HG03571 (cell line): Measurements from ENCODE around the gene INF2.

Experiments used
- ATAC-seq: cut with Tn5 transposase; IDR thresholded peaks from one replicate; pipeline ENCODE4 v1.9.1; 2021; ENCODE audit not compliant: unreplicated experiment

The INF2 gene

GRCh38 chr14:104687601-104688504, 1.6 kb upstream of the INF2 start:
- no peak for ATAC-seq

DNA sequence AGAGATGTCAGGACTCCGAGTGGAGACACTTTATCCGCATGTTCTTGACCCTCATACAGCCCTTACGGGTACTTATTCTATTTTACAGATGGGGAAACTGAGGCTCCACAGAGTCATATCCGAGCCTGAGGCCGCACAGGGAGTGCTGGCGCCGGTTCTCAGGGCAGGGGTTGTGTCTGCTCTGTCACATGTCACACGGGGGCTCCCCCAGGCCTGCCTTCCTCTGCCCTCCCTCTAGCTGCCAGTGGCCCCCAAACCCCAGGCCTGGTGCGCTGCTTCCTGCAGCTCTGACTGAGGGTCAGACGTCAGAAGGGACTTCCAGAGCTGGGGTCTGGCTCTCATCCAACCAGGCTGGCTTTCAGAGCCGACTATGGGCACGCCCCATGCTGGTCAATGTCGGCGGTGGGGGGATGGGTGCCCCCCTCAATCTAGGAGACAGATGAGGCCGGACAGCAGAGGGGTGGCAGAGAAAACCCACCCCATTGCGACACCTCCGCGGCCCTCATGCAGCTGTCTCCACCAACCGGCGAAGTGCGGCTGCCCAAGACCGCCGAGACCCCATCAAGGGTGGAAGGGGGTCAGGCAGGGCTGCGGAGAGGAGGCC, 811 bp upstream of the INF2 start:
- ATAC-seq = no peak

DNA sequence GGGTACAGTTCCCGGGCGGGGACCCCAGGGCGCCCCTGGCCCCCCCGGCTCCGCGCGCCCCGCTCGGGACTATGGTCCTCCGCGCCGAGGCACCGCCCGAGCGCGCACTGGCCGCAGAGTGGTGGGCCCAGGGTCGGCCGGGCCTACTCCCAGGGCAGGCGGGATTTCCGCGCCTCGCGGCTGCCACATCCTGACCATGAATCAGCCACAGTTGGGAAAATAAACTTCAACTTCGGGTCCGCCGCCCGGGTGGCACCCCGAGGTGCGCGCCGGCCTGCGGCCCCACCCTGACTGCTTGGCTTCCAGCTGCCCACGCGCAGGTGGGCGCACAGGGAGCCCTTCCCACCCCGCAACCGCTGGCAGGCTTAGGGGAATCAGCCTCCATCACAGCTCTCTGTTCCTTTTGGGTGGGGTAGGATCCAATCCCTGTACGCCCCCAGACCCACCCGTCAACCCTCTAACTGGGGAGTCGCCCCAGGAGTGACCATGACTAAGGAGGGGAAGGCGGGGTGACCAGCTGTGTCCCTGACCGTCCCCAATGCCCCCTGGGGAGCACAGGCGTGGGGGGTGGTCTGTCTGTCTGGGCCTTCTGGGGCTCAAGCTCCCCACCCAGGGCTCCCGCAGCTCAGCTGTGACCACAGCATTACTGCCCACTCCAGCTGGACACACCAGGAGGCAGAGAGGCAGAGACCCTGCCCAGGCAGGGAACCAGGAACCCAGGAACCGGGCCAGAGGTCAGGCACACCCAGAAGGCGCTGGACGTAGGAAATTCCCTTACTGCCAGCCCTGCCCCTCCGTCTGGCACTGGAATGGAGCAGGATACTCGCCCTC, 678 bp downstream of the INF2 start:
- no peak for ATAC-seq

DNA sequence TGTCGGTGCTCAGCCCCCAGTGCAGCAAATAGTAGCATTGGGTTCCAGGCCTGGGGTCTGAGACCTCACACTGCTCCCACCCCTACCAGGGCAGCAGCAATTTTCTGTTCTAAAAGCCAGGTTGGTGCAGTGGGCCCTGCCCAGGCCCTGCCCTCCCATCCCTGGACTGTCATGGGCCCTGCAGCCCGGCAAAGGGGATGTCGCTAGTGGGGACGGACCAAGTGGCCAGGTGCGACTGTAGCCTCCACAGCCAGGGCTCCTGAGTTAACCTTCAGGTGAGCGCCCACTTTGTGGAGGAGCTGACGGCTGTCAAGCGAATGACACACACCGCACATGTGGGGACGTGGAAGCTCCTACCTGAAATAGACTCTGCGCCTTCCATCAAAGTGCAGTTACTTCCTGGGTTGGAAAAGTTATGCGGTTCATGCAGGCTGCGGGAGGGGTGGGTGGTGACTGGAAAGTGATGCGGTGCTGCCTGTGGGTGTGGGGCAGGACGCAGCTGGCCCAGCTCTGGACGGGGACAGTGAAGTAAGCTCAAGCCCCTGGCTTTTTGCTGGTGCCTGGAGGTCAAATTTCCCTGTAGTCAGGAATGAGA, 1.5 kb downstream of the INF2 start:
- no peak for ATAC-seq

GRCh38 chr14:104691546-104692260, 2.3 kb downstream of the INF2 start:
- ATAC-seq = no peak

DNA sequence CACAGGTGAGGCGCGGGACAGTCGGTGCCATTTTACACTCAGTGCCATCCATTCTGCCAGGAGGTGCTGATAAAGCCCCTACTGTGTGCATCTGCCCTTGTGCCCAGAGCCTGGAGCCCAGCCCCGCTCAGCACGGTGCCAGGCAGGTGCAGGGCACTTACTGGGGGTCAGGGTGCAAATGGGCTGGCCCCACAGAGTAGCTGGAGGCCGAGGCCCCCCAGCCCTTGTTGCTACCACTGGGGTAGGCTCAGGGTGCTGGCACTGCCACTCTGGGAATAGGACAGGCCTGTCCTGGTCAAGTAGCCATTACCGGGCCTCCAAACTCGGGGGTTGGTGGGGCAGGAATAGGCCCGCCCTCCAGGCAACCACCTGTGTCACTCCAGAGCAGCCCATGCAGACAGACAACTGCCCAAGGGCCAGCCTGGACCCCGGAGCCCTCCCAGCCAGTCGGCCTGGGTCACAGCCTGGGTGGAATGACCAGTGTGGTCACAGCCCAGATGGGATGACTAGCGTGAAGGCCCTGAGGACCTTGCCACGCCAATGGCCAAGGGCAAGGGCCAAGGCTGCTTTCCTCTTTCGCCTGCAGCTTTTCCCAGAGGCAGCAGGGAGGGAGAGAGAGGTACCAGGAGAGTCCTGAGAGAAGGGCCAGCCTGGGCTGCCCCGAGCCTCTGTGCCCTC, 3.0 kb downstream of the INF2 start:
- no peak for ATAC-seq

DNA sequence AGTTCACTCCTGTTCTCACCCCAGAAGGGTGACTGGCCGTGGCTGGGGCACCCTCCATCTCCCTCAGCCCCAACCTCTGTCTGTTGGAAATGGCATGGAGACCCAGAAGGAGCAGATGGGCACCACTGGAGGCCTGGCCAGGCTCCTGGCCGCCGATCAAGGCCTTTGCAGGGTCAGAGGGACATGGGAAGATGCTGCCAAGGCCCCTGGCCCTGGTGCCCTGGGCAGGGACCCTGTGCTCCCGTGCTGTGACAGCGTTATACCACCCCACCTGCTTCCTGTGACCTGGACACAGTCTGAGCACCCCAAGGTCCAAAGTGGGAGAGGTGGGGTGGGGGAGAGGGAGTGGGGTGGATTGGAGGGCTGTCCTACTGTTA, 3.5 kb downstream of the INF2 start:
- no peak for ATAC-seq

DNA sequence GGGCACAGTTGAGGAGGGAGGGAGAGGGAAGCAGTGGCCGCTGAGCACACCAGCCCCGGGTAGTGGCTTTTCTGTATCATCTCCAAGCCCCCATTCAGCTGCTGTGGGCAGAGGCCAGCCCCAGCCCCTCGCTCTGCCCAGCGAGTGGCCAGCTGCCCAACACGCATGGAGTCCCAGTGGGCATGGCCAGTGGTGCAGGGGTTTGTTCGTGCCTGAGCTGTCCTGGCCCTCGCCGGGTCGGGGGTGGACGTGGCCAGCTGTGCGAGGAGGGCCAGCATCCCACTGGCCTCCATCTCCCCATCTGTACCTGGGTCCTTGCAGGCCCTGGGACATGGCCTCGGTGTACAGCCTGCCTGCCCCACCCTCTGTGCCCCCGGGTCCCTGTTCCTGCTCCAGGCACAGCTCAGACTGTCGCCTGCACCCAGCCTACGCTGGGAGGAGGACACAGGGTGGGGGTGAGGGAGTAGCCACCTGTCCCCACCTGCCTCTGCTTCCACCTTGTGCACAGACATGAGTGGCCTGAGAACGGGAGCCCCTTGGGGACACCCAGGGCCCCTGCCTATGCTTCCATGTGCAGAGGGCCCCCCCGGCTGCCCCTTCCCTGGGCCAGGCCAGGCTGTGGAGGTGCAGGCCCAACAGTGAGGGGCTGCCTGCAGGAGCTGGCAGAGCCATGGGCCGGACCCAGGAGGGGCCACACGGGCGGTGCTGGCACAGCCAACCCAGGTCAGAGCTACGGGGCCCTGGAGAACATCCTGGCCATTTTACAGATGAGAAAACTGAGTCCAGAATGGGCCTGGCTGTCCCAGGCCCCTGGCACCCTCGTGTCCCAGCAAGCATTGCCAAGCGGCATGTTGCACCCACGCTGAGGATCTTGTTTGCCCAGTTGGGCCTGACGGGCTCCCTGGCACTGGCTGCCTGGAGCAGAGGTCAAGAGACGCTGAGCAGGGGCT, 4.3 kb downstream of the INF2 start:
- no peak for ATAC-seq

- ATAC-seq = no peak
These were observed 5.1 kb downstream of the INF2 start for GRCh38 chr14:104694475-104694950.

- no peak for ATAC-seq
These were observed 5.7 kb downstream of the INF2 start for GRCh38 chr14:104694991-104695659.

GRCh38 chr14:104695660-104696000, 6.2 kb downstream of the INF2 start:
- ATAC-seq = no peak

DNA sequence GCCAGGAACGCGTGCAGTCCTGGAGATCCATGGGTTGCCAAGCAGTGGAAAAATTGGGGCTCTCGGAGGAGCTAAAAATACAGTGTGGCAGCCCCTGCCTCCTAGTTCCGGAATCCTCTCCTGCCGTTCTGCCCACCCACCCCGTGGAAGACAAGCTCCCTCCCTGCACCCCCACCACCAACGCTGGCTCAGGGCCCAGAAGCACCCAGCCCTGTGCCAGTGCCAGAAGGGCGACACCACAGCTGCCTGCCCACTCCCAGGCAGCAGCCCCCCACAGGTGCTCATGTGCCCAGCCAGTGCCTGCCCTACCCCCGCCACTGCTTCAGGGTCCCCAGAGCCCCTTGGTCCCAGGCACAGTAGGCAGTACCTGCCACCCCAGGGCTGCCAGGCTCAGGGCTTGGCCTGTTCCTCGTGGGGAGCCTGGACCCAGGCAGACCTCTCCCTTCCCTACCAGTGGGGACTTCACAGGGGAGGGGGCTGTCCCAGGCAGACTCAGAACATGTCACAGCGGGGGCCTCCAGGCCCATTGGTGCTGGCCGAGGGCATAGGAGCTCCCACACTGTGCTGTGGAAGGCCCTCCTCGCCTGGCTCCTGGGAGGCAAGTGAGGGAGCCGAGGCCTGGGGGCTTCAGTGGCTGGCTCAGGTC, 7.4 kb downstream of the INF2 start:
- ATAC-seq = no peak

DNA sequence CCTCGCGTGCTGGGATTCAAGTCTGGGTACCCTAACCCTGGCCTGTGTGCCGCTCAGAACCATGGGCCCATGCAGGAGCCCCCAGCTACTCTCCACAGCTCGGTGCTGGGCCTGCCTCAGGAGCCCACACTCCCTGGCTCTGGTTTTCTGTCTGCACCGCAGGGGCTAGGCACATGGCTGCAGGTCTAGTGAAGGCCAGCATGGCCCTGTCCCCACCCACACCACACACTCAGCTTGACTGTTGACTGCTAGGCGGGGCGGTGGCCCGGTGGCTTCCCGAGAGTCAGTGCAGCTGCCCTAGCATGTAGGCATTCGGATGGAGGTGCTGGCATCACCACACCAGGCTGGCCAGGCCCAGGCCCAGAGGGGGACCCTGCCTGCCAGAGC, 7.9 kb downstream of the INF2 start:
- ATAC-seq = no peak

DNA sequence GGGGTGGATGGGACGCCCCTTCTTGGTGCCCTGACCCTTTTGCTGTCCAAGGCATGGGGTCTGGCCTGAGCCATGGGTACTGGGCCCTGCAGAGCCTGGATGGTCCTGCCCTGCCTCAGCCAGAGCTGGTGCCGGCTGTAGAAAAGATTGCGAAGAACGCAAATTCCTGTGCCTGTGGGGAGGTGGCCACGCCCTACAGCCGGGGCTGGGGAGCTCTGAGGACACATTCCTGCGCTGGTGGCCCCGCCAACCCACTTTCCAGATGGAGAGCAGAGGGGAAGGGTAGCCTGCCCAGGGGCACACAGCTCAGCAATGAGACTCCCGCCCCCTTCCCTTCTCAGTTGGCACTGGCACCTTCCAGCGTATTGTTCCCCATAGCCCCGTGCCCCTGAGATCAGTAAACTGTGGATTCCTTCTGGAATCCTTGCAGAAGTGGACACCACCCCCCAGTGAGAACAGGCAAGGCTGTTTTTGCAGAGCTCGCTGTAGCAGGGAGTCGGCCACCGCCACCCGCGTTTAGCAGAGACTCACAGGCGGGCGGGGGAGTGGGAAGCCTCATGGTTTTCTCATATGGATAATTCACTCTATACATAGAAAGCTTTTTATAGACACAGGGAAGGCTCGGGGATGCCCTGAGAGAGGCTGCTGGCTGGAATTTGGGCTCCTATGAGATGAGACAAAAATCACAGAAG, 8.6 kb downstream of the INF2 start:
- no peak for ATAC-seq

GRCh38 chr14:104698688-104699425, 9.4 kb downstream of the INF2 start:
- ATAC-seq = no peak

DNA sequence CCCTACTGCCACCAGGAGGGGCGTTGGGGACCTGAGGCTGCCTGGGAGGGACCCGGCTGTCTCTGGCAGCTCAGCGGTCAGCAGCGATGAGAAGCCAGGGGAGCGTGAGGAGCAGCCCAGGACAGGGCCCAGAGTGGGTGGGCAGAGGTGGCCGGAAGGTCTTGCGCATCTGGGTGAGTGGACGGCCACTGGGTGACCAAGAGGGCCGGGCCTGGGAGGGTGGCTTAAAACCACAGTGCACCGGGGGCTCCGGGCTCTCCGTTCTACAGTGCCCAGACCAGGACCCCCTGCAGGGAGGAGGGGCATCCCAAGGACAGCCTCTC, 10.0 kb downstream of the INF2 start:
- ATAC-seq = no peak

- ATAC-seq = no peak
These were observed 10.8 kb downstream of the INF2 start for GRCh38 chr14:104700225-104700651.
